Activated T-cell treated with anti-CD3 and anti-CD28 coated beads, Interleukin-2, amount 50 U/mL, for 48 hours (primary cell): ENCODE measurements around the gene KCNA3.

Experiments used
- DNase-seq, 2 experiments: peaks; one replicate each; pipeline ENCODE4 v3.0.0-alpha.2; 2020

The KCNA3 gene

DNA sequence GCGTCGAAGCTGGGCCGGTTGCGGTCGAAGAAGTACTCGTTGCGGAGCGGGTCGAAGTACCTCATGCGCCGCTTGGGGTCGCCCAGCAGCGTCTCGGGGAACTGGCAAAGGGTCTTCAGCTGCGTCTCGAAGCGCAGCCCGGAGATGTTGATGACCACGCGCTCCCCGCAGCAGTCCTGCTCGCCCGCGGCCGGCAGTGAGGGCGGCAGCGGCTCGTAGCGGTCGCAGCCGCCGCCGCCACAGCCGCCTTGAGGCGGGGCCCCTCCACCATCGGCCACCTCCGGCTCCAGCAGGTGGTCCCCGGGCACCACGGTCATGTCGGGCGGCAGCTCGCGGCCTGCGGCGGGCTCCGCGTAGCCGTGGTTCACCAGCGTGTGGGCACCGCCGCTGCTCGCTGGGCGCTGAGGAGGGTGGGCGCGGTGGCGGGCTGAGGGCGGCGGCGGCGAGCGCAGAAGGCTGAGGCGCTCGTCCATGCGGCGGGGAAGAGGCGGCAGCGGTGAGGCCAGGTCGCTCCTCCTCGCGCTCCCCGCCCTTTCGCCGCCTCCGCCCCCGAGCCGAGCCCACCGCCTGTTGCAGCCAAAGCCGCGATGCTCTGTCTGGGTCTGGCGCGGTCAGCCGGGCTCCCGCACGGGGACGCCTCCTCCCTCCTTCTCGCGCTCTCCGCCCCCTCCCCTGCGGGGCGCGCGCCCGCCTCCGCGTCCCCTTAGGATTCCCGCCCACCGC, at the start of gene KCNA3:
KCNA3 (minus strand) TSS at position 604 of the 723 bp plus-strand sequence; CDS start at position 473, 131 bp downstream.
- peak; percentile 72 to 79 for DNase-seq

DNA sequence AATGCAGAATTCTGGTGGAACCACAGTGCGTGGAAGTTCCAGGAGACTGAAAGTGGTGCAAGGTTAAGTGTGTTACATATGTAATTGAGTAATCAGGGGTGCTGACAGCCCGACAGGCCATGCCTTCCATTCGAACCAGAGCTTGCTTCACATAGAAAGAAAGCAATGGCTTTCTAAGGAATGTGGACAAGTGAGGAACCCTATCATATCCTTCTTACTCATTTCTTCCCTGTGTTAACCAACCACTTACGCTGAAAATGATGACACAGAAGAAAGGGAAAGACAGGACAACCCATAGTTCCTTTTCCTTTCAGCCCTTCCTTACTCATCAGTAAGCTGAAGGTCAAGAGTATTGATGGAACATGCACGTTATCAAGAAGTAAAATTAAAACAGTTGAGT, 48.1 kb upstream of the KCNA3 start:
- DNase-seq = no peak

DNA sequence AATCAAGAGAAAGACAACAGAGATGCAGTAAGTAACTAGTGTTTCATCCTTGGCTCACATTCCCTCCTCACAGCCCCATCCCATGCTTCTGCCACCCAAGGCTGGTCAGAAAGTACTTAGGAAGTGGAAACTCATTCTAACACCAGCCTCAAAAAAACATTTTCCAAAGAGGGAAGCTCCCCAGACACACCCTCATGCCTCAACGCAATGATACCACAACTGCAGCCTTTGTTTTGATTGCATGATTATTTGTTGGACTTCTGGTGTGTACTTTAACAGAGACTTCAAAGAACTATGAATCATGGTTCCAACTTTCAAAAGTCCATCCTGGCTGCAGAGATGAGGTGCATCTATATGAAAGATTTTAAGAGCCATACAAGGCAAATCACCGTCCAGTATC, 45.2 kb upstream of the KCNA3 start:
- no peak for DNase-seq

DNA sequence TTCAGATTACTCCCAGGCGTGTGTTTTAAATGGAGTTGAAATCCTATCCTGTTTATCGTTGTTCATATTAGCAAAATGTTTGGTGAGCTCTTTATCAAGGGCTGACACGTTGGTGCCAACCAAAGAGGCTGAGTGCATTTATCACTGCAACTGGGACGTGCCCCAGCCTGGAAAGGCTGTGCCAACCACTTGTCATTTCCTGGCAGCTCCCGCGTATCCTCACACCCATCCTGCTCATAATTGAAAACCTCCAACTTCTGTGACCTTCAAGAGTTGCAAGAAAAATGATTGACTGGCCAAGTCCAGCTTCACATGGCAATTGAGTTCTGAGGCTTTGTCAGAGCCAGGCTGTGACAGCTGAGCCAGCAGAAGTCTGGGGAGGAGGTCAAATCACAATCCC, 43.7 kb upstream of the KCNA3 start:
- DNase-seq = no peak

DNA sequence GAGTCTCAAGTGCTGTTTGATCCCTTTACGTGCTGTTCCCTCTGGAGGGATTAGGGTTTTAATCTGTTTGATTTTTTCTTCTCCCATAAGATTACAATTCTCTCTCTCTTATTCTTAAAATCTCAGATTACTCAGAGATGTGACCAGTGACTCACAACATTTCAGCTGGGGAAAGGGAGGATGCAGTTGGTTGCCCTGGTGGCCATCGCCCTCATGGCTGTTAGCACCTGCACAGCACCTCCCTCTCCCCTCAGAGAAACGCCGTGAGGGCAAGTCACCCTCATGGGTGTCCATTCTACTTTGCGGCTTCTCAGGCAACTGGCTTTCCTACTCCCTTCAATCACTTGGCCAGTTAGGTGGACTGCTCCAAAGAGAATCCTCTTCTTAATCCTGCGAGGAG, 42.4 kb upstream of the KCNA3 start:
- DNase-seq = no peak

DNA sequence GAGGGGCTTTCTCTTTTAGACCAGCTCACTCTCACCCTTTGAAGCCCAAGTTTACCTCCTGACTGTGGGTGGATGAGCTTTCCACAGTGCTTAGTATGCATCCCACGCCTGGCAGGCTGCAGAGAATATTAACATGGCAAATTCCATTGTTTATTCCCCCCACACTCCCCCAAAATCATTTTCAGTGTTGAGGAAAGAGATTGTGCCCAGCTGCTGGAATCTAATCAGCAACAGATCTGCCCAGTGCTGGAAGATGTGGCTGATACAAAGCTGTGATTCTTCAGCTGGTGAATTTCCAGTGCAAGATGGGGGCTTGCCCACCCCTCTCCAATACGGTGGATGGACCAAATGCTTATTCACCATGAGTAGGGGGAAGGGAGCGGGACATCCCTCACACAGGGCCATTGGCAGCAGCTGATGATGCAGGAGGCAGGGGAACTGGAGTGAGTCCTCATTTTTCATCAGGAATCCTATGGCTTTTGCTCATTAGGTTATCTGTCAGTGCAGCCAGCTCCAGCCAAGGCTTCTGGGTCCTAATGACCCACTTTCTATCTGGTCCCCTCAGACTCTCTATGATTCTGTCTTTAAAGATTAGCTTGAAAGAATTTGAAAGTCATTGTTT, 39.7 kb upstream of the KCNA3 start:
- no peak for DNase-seq

DNA sequence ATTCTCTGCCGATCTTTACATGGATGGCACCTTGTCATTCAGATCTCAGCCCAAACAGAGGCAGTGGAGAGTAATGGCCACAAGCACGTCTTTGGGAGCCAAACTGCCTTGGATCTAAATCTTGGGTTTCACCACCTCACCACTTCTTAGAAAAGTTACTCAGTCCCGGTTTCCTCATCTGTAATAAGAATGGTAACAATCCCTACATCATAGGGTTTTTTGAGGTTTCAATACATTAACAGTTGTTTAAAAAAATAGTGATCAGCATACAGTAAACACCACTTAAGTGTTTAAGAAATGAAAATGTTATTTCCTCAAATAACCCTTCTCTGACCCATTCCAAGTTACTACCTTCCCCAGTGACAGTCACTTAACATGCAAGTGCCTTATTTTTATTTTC, 38.5 kb upstream of the KCNA3 start:
- no peak for DNase-seq

DNA sequence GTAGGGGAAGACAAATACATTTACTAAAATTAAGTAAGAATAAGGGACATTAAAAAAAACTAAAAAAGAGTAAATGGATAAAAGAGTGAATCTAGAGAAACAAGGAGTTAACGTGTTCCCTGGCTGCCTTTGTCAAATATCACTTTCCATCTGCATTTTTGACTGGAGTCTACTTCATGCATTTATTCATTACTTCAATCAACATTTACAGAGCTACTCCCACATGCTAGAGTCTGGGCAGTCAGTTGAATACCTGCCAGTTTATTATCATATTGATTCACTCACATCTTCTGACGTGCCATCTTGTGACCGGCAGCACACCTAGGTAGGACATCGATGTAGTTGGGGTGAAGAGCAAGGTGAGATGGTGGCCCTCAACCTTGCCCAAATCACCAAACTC, 35.6 kb upstream of the KCNA3 start:
- DNase-seq = no peak

DNA sequence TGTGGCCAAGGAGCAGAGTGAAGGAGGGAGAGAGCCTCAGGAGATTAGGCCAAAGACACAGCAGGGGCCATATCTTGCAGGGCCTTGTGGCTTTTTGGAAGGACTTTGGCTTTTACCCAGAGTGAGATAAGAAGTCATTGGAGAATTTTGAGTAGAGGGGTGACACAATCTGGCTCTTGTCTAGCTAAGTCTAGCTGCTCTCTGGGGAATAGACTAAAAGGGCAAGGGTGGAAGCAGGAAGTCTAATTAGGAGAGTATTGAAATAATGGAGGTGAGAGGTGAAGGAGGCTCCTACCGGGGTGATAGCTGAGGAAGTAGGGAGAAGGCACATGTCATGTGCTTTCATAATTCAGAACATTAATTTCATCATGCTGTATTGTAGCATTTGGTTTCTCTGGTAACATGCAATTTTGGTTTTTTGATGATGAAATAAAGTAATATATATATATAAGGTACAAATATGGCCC, 34.3 kb upstream of the KCNA3 start:
- no peak for DNase-seq

DNA sequence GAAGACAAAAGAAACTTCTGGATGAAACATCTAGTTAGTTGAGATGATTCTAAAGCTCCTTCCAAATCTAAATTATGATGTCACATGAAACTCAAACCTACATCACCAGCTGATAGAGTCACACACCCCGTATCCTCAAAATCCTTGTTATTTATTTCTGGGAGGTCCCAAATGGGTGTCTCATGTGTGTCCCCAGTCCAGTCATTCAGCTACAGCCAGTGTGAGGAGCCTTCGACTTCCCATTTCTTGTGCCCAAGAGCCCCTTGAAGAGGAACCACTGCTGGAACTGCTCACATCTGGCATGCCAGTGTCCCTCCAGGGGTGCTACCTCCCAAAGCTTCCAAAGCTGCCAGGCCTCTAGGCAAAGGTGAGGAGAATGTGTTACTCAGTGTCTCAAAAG, 32.5 kb upstream of the KCNA3 start:
- DNase-seq = no peak

DNA sequence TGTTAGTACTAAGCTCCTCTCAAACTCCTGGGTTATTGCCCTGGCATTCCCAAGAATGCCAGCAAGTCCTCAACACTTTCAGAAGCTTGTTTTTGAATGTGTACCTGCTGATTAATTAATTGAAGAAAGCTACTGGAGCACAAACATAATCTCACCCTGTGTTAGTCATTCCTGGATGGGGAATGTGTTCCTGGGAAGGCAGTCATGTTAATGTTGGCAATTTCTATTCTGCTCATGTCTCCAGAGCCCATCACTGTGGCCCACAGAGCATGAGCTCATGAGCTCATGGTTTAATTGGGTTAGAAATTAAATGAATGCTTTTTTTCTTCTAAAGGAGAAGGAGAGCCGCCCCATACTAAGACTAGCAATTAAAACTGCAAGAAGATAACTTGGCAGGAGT, 31.9 kb upstream of the KCNA3 start:
- no peak for DNase-seq

DNA sequence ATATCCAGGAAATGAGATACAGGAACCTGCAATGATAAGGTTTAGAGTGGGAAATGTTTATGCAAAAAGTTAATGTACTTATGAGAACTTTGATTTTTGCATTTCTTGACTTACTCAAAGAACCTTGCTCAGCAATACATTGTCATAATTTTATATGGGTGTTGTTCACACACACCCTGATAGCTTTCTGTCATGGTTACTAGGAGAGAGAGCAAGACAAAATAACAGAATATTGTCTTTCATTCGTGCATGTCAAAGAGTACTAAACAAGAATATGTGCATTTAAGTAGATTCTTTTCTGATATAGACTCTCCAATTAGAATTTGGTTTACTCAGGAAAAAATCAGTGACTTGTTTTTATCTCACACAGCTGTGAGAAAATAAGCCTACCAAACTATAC, 27.5 kb upstream of the KCNA3 start:
- no peak for DNase-seq

DNA sequence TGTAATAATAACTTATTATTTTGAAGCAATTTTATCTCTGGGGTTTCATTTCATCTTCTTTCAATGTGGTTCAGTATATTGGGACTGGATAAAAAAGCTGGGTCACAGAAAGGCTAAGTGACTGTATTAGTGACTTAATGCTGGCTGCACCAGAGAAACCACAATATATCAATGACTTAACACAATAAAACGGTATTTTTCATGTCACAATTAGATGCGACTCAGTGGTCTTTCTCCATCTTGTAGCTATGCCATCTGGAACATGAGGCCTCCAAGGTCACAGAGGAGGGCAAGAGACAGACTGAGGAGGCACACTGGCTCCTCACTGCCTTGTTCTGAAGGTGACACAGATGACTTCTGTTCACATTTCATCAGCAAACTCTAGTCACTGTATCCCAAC, 26.0 kb upstream of the KCNA3 start:
- no peak for DNase-seq

DNA sequence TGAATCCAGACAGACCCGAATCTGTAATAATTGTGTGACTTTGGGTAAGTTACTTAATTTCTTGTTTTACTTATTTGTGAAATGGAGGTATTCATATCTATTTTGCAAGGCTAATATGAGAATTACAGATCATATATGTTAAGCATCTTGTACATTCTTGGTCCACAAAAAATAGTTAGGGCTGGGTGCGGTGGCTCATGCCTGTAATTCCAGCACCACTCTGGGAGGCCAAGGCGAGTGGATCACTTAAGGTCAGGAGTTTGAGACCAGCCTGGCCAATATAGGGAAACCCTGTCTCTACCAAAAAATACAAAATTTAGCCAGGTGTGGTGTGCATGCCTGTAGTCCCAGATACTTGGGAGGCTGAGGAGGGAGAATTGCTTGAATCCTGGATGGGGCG, 22.9 kb upstream of the KCNA3 start:
- DNase-seq = no peak

DNA sequence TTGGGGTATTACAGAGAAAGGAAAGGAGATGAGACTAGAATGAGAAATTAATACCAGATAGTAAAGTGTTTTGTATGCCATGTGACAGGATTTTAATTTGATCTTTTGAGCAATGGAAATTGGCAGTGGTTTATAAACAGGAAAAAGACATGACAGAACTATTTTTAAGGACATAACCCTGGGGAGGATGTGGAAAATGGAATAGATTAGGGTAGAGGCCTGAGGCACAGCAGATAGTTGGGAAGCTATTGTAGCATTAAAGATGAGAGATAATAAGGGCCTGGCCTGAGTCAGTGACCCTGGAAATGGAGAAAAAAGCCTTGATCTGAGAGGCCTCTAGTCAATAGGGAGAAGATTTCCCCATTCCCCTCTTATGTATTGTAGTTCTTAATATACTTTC, 22.1 kb upstream of the KCNA3 start:
- DNase-seq = no peak

DNA sequence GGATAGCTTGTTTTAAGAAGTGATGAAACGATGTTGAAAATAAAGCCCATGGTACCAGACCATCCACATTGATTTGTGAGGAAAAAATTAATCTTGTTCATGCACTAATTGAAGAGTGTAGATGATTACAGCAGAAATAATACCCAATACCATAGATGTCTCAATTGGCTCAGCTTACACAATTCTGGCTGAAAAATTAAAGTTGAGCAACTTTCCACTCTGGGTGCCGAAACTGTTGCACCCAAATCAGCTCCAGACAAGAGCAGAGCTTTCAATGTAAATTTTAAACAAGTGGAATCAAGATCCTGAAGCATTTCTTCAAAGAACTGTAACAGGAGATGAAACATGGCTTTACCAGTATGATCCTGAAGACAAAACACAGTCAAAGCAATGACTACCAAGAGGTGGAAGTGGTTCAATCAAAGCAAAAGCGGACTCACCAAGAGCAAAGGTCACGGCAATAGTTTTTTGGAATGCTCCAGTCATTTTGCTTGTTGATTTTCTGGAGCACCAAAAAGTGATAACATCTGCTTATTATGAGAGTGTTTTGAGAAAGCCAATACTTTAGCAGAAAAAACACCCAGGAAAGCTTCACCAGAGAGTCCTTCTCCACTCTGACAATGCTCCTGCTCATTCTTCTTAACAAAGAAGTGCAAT, 16.1 kb upstream of the KCNA3 start:
- DNase-seq = no peak

DNA sequence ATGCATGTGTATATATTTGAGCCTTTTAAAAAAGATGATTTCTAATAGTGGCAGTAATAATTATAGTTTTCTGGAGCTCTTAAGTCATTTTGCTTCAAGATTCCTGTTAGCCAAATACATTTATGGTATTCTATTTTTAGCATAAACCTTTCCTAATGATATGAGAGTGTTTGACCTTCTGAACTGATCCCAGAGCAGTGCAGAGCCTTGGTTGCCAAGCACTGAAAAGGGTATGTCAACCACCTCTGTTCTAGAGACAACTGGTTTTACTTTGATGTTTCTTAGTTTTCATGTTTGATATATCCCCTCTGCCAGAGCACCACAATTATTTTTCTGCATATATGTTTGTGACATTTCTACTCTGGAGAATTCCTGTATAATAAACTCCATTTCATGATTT, 15.1 kb upstream of the KCNA3 start:
- DNase-seq = no peak

DNA sequence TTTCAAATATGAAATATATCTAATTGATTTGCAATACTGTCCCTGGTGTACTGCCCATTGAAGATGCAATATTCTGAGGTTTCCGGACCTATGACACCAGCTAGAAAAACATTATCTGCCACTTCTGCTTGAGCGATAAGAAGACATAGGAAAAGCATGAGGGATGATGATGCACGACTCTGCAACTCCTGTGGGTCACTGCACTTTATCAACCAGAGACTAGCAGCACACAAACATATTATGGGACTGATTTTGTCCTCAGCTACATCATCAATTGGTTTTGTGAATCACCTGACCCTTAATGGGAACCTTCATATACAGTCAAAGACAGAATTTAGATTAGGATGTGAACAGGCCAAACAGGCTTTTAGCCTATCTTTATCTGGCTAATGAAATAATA, 13.8 kb upstream of the KCNA3 start:
- no peak for DNase-seq

DNA sequence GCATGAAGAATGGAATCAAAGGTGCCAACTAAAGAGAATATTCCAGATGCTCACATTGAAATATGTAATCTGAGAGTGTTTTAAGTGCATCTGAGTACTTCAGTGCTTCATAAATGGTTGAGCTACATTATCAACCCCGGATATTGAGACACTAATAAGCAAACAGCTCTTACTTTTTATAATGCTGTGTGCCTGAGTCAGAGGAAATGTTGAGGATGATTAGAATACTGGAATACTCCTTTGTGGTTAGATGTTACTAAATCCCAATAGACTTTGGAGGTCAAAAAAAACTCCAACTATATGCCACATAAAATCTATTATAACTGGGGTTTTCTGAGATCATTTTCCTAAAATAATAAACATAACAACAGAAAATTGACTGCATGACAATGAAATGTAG, 12.5 kb upstream of the KCNA3 start:
- no peak for DNase-seq

DNA sequence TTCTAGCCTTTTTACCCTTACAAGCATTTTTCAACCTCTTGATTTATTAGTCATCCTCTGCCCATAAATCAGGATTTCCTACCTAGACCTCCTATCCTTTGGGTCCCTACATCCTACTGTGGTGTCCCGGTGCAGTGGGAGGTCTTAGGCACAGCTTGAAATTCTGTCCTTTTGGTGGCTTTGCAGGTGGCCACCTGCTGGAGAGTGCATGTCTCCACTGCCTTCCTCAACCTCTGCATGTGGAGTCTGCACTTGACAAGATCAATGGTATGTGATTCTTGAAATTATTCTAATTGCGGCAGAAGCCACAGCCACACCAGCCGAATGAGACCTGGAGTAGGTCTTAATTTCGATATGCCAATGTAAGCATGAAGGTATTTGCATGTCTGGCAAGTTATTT, 11.4 kb upstream of the KCNA3 start:
- DNase-seq = no peak

DNA sequence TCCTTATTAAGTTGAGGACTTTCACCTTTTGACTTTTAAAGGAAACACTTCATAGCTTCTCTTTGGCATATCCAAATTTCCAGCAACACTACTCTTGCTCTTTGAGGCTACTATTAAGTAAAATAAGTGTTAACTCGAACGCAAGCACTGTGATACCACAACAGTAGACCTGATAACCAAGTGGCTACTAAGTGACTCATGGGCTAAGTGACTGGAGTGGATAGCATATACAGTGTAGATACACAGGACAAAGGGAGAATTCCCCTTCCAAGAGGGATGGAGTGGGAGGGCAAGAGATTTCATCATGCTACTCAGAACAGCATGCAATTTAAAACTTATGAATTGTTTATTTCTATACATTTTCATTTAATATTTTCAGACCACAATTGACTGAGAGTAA, 9.8 kb upstream of the KCNA3 start:
- DNase-seq = no peak

DNA sequence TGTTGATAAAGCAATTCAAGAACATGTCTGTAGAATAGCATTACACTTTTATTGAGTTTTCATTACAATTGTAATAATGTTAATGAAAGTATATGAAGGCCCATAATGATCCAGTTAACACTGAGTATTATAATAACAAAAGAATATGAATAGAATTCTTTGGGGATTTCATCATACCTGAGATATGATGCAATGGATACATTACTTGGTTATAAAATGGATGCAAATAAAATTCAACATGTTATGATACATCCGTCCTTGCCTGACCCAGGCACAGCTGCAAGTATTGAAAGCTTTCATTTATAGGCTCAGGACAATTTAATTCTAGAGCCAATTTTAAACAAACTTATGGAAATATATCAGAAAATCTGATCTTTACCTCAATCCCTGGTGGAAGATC, 8.2 kb upstream of the KCNA3 start:
- no peak for DNase-seq

DNA sequence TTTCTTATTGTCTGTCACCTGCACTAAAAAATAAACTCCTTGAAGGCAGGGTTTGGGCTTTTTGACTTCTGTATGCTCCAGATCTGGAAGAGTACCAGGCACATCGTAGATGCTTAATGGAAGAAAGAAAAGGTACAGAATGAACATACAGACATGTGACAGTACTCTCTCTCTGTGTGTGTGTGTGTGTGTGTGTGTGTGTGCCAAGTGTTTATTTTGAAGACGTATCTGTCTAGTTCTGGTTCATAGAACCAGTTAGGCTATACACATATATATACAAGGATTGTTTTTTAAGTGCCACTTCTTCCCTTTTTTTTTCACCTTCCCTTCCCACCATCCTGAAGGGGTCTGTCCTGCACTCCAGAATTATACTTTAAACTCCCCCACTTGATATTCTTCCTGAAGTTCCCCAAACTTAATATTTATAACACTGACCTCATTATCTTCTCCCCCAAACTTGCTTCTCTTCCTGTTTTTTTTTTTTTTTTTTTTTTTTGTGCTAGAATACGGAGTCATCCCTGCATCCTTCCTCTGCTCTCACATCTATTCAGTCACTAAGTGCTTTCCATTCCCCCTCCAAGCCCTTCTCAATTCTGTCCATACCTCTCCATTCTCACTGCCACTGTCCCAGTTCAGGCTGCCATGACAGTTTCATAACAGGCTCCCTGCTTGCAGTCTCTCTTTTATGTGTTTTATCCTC, 5.4 kb upstream of the KCNA3 start:
- no peak for DNase-seq

DNA sequence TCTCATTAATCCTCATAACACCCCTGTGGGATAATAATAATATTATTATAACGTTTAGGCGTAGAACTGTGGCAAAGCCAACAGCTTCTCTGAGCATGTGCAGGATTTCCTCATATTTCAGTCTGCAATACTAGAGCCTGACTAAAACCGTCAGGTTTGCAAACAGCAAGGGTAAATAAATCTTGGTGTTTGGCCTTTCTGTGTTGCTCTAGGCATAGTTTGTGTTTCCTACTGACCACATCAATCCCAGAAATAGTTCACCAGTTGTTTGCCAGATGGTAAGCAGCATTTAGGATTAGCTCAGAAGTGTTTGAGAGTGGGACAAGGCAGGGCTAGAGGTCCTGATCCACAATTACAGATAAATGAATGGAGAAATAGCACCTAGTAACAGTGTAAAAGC, 2.8 kb upstream of the KCNA3 start:
- no peak for DNase-seq
